Measurements from ENCODE around the gene CD47. TPM values are rescaled to one million over a fixed set of nuclear protein-coding genes. Genes with fewer than 3 reads are reported as not detected.

The CD47 gene
- total RNA-seq, 1 donor from 2014 or later: 113 TPM

GRCh38 chr3:108046247-108046646 lies 44.6 kb downstream of the CD47 start:
- DNase-seq: no peak

GRCh38 chr3:108044699-108045098 lies 46.1 kb downstream of the CD47 start:
- no peak for DNase-seq

DNA sequence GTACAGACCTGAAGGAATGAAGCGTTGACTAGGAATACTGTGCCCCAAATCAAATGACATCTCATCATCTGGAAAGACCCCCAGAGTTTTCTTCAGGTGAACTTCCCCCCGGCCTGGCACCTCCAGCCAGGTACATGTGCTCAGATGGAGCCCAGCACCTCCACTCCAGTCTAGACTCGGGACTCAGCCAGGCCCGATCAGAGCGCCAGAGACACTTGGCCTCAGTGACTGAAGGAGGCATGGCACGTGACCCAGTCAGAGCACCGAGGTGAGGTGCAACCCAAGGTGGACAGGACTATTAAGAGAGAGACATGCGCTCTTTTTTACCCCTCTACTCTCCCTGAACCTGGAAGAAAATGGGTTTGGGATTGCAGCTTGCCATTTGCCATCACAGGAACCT lies 48.5 kb downstream of the CD47 start:
- DNase-seq: no peak

- no peak for DNase-seq
Measured at GRCh38 chr3:108041253-108041652, 49.6 kb downstream of the CD47 start.

DNA sequence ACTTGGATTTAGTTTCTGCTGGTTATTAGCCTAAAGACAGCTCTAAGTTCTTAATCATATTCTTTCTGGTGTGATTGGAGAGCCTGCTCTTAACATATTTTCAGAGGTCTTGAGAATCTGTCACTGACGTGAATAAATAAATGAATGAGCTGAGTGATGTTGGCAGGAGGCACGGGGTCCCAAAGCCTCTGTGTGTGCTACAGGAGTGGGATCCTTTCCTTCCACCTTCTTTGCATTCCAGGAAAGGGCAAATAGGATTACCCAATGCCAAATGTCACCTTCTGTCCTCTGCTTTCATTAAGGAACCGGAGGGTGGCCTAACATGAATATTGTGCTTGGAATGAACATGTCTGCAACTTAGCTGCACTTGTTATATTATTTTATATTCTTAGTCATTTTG lies 53.1 kb downstream of the CD47 start:
- DNase-seq: no peak

DNA sequence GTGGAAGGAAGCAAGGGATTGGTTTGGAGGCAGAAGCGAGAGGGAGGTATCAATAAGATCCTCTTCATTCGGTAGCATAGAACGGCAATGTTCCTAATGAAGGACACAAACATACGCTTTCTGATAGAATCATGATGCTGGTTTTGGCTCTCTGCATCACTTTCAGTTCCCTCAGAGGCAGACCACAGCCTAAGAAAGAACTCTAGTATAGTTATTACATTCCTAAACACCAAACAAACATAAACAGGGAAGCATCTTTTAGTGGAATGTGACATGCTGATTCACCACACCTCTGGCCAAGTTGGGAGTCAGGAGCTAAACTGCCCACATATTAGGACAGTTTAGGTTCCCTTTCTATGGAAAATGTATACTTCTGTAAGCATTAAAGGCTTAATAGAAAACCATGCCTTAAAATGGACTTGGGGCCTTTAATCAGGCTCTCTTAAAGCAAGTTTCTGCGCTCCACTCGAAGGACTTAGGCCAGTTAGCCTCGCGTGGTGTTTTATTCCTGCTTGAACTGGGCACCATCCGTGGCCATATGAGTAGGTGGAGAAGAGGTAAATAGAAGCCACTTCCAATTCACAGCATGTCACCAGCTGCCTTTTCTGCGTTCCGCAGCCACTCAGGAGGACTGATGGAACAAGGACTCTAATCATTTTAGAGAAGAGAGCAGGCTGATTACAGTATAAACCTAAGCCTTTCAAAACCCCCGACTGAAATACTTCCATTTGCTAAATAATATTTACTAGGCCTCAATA lies 53.7 kb downstream of the CD47 start:
- no peak for DNase-seq

- DNase-seq: no peak
Measured at GRCh38 chr3:108036401-108036800, 54.4 kb downstream of the CD47 start.

- DNase-seq: peak; percentile 69
Measured at GRCh38 chr3:108035751-108036150, 55.1 kb downstream of the CD47 start.

GRCh38 chr3:108031895-108032294 lies 58.9 kb downstream of the CD47 start:
- DNase-seq: peak; percentile 11

DNA sequence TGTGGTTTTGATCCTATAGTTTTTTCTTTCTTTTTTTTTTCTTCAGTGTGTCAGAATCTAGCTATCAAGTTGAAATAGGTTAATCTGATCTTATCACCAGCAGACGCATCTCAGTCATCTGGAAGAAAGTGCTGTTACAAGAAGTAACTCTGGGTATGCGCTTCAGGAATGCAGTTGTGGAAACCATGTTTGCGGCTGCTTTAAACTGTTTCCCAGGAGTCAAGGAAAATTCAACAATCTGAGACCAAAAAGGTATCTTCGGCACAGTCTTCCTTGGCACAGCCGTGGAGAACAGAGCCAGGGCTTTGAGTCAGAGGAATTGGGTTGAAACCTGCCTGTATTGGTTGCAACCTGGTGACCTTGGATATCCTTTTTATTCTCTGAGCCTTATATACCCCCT lies 59.9 kb downstream of the CD47 start:
- no peak for DNase-seq

- no peak for DNase-seq
Measured at GRCh38 chr3:108029466-108029865, 61.4 kb downstream of the CD47 start.

- DNase-seq: no peak
Measured at GRCh38 chr3:108028896-108029295, 61.9 kb downstream of the CD47 start.

DNA sequence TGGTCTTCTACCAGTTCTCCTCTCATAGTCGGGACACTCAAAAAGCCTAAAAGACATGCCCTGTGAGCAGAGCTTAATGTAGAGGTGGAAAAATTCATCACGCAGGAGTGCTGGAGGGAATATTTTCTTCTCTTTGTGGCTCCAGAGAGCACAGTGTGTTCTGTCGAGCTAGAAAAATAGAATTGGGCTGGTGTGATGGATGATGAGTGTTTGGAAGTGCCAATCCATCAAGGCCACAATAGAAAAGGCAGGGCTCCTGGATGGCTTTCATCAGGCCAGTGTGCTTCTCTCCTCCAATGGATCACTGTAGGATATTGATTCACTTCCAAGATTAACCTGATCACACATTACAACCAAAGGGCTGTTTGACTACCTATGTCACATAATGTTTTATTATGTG lies 65.7 kb downstream of the CD47 start:
- no peak for DNase-seq

- peak; percentile 41 for DNase-seq
Measured at GRCh38 chr3:108024146-108024850, 66.5 kb downstream of the CD47 start.

GRCh38 chr3:108022256-108023150 lies 68.3 kb downstream of the CD47 start:
- no peak for DNase-seq

- DNase-seq: no peak
Measured at GRCh38 chr3:108021533-108021932, 69.3 kb downstream of the CD47 start.

DNA sequence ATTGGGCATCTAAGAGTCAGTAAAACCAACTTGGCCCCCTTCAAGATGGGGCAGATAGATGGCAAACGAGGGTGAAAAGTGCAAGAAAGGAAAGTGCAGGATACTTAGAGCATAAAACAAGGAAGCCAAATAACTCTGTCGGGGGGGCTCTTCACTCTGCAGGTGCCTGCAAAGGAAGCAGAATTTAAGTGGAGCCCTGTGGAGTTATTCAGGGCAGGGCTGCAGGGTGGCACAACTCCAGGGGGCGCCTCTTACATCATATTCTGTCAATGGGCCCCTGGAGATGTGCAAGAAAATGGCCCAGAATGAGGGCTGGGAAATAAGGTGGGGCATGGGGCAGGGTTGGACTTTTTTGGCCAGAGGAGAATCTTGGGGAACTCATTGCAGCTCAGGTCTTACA lies 69.7 kb downstream of the CD47 start:
- no peak for DNase-seq

- peak; percentile 7 for DNase-seq
Measured at GRCh38 chr3:108018552-108018951, 72.3 kb downstream of the CD47 start.

- DNase-seq: no peak
Measured at GRCh38 chr3:108017587-108017986, 73.2 kb downstream of the CD47 start.

- DNase-seq: no peak
Measured at GRCh38 chr3:108014943-108015342, 75.9 kb downstream of the CD47 start.

DNA sequence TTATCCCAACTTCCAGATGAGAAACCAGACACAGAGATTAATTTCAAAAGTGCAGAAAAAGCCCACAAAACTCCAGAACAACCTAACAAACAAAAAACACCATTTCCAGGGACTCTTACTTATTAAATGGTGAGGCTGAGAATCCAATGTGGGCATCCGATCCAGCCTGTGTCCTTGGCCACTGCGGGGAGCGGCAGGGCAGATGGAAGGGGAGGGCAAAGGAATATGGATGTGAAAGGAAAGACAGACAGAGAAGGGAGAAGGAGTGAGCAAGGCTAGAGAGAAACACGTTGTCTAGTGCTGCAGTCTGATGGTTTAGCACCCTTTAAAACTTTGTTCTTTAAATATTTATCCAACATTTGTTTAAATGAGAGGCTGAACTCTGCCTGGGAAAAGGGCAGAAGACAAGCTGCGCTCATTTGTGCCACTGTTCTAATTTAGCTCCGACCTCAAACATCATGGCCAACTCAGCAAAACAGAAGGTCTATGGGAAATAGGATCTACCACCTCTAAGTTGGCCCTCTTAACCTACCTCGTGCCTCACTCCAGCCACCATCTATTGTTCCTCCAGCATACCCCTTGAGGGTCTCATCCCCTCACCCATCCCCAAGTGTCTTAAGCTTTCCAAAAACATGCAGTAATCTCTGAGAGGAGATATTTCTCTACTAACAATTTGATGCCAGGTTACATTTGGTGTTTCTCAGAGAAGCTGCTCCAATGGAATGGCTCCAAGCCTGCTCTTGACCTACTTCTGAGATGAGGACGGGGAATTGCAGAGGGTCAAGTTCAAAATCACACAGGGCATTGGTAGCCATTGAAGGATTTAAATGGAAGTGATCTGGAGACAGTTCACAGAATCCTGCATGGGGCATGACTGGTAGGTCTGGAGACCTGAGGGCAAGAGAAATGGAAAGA lies 77.4 kb downstream of the CD47 start:
- DNase-seq: no peak

DNA sequence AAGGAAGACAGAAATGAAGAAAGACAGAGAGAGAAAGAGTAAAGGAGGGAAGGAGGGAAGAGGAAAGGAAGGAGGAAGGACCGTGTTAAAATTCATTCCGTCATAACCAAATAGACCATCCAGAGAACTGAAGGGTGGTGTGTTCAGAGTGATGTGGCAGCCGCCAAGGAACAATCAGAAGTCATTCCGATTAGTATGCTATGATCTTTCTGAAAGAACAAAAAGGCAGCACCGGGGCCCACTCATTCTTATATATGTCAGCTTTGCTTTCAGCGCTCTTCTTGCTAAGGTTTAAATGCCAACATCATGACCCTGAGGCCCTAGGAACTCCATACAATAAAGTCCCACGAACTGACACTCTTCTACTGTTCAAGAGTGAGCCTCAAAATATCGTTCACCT lies 78.5 kb downstream of the CD47 start:
- no peak for DNase-seq

Measured in dermis blood vessel endothelial cell (primary cell).